Ishikawa (cell line): Measurements from ENCODE around the gene RB1.

Source experiments
- CEBPB ChIP-seq: IDR thresholded peaks from 2 replicates; pipeline ENCODE4 v1.6.1; 2012
- EGR1 ChIP-seq: IDR thresholded peaks from 2 replicates; pipeline ENCODE4 v1.6.1; 2012
- EP300 ChIP-seq: IDR thresholded peaks from 2 replicates; pipeline ENCODE4 v1.6.1; 2012; ENCODE audit warnings: borderline replicate concordance
- MAX ChIP-seq: IDR thresholded peaks from 2 replicates; pipeline ENCODE4 v1.6.1; 2012
- NFIC ChIP-seq: IDR thresholded peaks from 2 replicates; pipeline ENCODE4 v1.6.1; 2012
- RAD21 ChIP-seq: IDR thresholded peaks from 2 replicates; pipeline ENCODE4 v1.6.1; 2012; ENCODE audit warnings: low read depth
- REST ChIP-seq: IDR thresholded peaks from 2 replicates; pipeline ENCODE4 v1.6.1; 2012; ENCODE audit warnings: low read depth, mild to moderate bottlenecking
- TAF1 ChIP-seq: IDR thresholded peaks from 2 replicates; pipeline ENCODE4 v1.6.1; 2012; ENCODE audit warnings: low read depth, mild to moderate bottlenecking
- TCF12 ChIP-seq: IDR thresholded peaks from 2 replicates; pipeline ENCODE4 v1.6.1; 2012; ENCODE audit warnings: low read depth
- YY1 ChIP-seq: IDR thresholded peaks from 2 replicates; pipeline ENCODE4 v1.6.1; 2012; ENCODE audit warnings: low read depth
- ZBTB7A ChIP-seq: IDR thresholded peaks from 2 replicates; pipeline ENCODE4 v1.6.1; 2012; ENCODE audit warnings: low read depth

GRCh38 chr13:48508011-48508410 lies 204.5 kb downstream of the RB1 start:
- TF ChIP-seq RAD21 (no peak), TCF12 (no peak), REST (no peak), EP300 (no peak), MAX (no peak), YY1 (no peak), NFIC (no peak), ZBTB7A (no peak), TAF1 (no peak), EGR1 (no peak), CEBPB (no peak)
